Suprapubic skin (tissue), 4 donors: Measurements from ENCODE around the gene PTPRD. TPM values are rescaled to one million over a fixed set of nuclear protein-coding genes. Genes with fewer than 3 reads are reported as not detected.

Experiments
- DNase-seq, 2 donors: peaks; one replicate each; pipeline ENCODE4 v3.0.0-alpha.2; 2019; ENCODE audit warnings: low spot score in 2 of 2
- H3K27ac ChIP-seq: fragments of 200-600 bp; sonication (generic); one replicate; pipeline ENCODE4 v1.5.1; 2019
- H3K27me3 ChIP-seq: fragments of 200-600 bp; sonication (generic); one replicate; pipeline ENCODE4 v1.5.1; 2019
- H3K36me3 ChIP-seq: fragments of 200-600 bp; sonication (generic); one replicate; pipeline ENCODE4 v1.5.1; 2019
- H3K4me1 ChIP-seq: fragments of 200-600 bp; sonication (generic); one replicate; pipeline ENCODE4 v1.5.1; 2019
- H3K4me3 ChIP-seq: fragments of 200-600 bp; sonication (generic); one replicate; pipeline ENCODE4 v1.5.1; 2019; ENCODE audit warnings: mild to moderate bottlenecking
- H3K9me3 ChIP-seq: fragments of 200-600 bp; sonication (generic); one replicate; pipeline ENCODE4 v1.5.1; 2019
- EP300 ChIP-seq: sonication (generic); formaldehyde crosslinking; IDR thresholded peaks from one replicate; pipeline ENCODE4 v1.6.1; 2017; ENCODE audit warnings: antibody characterized with exemption
- POLR2A ChIP-seq, 2 donors: fragments of 450-650 bp; IDR thresholded peaks; one replicate each; pipeline ENCODE4 v1.6.1; 2017; ENCODE audit warnings: antibody characterized with exemption in 2 of 2, mild to moderate bottlenecking in 2 of 2, moderate library complexity in 2 of 2
- POLR2AphosphoS5 ChIP-seq, 3 donors: sonication (generic); formaldehyde crosslinking; IDR thresholded peaks; one replicate each; pipeline ENCODE4 v1.6.1; 2017; ENCODE audit warnings: antibody characterized with exemption in 3 of 3
- WGBS: methylation state at CpG from one replicate; pipeline ENCODE4 v1.1.5; 2018; 5-methylcytosine and 5-hydroxymethylcytosine counted together
- total RNA-seq, 4 donors: library from RNA; depleted of rRNA; stranded (reverse); fragments of >200 nt; gene quantifications; one replicate each; pipeline ENCODE4 v1.1.0, GENCODE V29; 2016
- TF ChIP-seq, protein P1 (sequence below), 2 donors: fragments of 200-600 bp in 1 of 2; fragments of 450-650 bp in 1 of 2; sonication (generic) in 1 of 2; IDR thresholded peaks; one replicate each; pipeline ENCODE4 v1.5.1; 2016 to 2019; ENCODE audit warnings: antibody characterized with exemption in 2 of 2, mild to moderate bottlenecking in 1 of 2, moderate library complexity in 1 of 2

The PTPRD gene
- total RNA-seq, 4 donors from 2014 or later, result 0.49 to 3.3 (median 2.5) TPM

DNA sequence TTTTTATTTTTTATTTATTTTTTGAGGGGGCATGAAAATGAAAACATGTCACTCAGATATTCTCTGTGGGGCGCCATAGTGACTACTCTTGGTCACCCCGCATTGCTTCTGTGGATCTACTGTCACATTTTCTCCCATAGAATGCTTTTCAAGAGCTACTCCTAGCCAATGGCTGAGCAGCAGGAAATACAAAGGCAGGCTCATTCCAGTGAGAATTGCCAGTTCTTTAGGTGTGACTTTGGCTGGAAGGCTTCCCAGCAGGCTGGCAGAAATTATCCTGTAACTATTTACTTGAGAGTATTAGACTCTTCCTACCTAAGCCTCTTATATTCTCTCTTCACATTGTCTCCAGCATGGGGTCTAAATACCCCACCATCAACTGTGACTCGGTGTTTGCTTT is 21.0 kb upstream of the PTPRD start:
- no peaks in the 10 kb centered on the region for H3K27me3 ChIP-seq
- 82% methylated on average over 3 of the region's 3 CpGs for WGBS

DNA sequence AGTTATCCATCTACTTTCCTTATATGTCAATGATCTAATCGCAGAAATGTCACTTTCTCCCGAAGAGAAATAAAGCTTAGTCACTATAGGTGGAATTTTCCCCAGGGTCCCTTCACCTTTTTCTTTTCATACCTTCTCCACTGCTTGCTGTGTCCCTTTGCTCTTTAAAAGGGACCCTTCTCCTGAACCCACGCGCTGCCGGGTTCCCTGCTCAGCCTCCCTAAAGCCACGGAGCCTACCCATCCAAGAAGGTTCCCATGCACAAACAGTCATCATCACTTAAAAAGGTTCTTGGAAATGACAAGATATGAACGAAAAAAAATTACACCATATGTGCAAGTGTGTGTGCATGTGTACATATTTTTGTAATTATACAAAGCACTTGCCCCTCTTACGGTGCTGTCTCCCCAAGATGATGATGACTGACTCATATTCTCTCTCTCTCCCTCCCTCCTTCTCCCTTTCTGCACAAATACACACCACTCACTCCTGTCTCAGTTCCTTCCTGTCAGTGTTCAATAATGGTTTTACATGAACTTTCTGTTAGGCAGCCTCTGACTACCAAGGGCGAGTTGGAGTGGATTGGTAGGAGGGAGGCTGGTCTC is 1.5 kb upstream of the PTPRD start:
- Histone ChIP-seq H3K27ac (no peak overlapping the region), H3K4me1 (peaks cover 15% of the 10 kb centered on the region), H3K27me3 (peaks cover 58% of the 10 kb centered on the region), H3K9me3 (no peaks in the 10 kb centered on the region), H3K36me3 (no peaks in the 10 kb centered on the region), H3K4me3 (no peak overlapping the region)
- WGBS, result 61% methylated on average over 9 of the region's 9 CpGs
- no peak for DNase-seq
- TF ChIP-seq EP300 (no peak), POLR2A (IDR thresholded peaks at IDR 0.05) (no peak)
- TF ChIP-seq, protein P1, sequence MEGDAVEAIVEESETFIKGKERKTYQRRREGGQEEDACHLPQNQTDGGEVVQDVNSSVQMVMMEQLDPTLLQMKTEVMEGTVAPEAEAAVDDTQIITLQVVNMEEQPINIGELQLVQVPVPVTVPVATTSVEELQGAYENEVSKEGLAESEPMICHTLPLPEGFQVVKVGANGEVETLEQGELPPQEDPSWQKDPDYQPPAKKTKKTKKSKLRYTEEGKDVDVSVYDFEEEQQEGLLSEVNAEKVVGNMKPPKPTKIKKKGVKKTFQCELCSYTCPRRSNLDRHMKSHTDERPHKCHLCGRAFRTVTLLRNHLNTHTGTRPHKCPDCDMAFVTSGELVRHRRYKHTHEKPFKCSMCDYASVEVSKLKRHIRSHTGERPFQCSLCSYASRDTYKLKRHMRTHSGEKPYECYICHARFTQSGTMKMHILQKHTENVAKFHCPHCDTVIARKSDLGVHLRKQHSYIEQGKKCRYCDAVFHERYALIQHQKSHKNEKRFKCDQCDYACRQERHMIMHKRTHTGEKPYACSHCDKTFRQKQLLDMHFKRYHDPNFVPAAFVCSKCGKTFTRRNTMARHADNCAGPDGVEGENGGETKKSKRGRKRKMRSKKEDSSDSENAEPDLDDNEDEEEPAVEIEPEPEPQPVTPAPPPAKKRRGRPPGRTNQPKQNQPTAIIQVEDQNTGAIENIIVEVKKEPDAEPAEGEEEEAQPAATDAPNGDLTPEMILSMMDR (IDR thresholded peaks at IDR 0.05), result no peak

More for the DNA sequence above, 21.0 kb upstream of the PTPRD start:
- no peak for DNase-seq
- TF ChIP-seq POLR2A (IDR thresholded peaks at IDR 0.05) (no peak), EP300 (no peak), POLR2AphosphoS5 (IDR thresholded peaks at IDR 0.05) (no peak)
- TF ChIP-seq, protein P1 (IDR thresholded peaks at IDR 0.05), result no peak
- no peaks in the 10 kb centered on the region for H3K9me3 ChIP-seq
- H3K4me3 ChIP-seq, result no peak overlapping the region
- no peaks in the 10 kb centered on the region for H3K4me1 ChIP-seq
- no peaks in the 10 kb centered on the region for H3K36me3 ChIP-seq
- no peak overlapping the region for H3K27ac ChIP-seq

DNA sequence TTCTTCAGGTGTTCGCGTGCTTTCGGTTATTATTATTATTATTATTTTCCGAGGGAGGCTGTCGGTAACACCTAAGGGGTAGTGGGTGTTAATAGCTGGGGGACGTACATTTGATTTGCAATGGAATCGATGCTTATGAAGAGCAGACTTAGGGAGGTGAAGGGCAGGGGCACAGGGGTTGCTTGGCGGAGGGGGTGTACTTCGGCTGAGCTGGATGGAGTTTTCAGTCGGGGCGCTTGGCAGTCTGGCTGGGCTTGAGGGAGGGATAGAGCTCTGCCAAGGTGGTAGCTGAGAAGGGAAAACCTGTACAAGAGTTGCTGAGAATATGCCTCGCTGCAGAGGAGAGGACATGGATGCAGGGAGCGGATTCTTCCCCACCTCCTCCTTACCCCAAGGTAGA is 617 bp upstream of the PTPRD start:
- no peak for DNase-seq
- H3K36me3 ChIP-seq, result no peaks in the 10 kb centered on the region
- peaks cover 15% of the 10 kb centered on the region for H3K4me1 ChIP-seq
- TF ChIP-seq POLR2AphosphoS5 (IDR thresholded peaks at IDR 0.05) (no peak), EP300 (no peak)
- H3K9me3 ChIP-seq, result no peaks in the 10 kb centered on the region
- no peak overlapping the region for H3K27ac ChIP-seq
- peaks cover 58% of the 10 kb centered on the region for H3K27me3 ChIP-seq
- 9% methylated on average over 13 of the region's 13 CpGs for WGBS
- H3K4me3 ChIP-seq, result peak overlapping the region; percentile 56

DNA sequence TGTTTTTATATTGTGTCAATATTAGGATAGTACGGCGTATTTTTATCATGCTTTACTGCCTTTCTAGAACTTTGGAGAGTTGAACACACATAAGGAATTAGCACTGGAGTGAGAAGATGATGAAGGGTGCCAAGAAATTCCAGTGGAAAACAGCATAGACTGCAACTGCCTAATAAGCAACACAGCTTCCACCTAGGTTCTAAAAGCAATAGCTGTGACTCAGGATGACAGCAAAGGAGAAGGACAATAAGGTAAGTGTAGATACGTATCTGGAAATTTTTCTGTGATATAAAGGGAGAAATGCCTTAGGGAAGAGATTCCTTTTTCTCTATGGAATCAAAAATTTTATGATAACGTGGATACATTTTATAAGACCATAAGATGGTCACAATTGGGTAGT is 7.4 kb downstream of the PTPRD start:
- WGBS, result 70% methylated on average over 4 of the region's 4 CpGs
- TF ChIP-seq EP300 (no peak), POLR2A (IDR thresholded peaks at IDR 0.05) (no peak), POLR2AphosphoS5 (IDR thresholded peaks at IDR 0.05) (no peak)
- TF ChIP-seq, protein P1 (IDR thresholded peaks at IDR 0.05), result no peak

DNA sequence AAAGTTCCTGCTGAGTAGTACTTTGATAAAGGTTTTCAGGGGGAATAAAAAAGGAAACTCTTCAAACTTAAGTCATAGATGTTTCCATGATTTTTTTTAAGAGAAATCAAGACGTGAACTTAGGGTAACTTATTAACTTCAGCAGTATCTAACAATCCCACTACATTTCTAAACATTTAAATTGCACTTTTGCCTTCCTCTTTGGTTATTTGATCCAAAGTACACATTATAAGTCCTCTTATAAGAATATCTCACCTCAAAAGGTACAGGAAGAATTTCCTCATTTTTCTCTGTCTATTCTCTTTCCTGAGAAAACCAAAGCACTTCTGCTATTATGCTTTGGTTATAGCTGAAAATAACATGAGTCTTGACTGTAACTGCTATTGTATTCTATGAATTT is 7.9 kb downstream of the PTPRD start:
- DNase-seq, result no peak
- H3K27me3 ChIP-seq, result peaks cover 6% of the 10 kb centered on the region
- no peaks in the 10 kb centered on the region for H3K4me1 ChIP-seq
- H3K36me3 ChIP-seq, result no peaks in the 10 kb centered on the region
- no peak overlapping the region for H3K4me3 ChIP-seq
- no peaks in the 10 kb centered on the region for H3K9me3 ChIP-seq
- WGBS, result 37% methylated on average over 1 of the region's 1 CpG
- TF ChIP-seq EP300 (no peak), POLR2A (IDR thresholded peaks at IDR 0.05) (no peak), POLR2AphosphoS5 (IDR thresholded peaks at IDR 0.05) (no peak)
- TF ChIP-seq, protein P1 (IDR thresholded peaks at IDR 0.05), result no peak
- no peak overlapping the region for H3K27ac ChIP-seq

More for the DNA sequence above, 7.4 kb downstream of the PTPRD start:
- Histone ChIP-seq H3K27ac (no peak overlapping the region), H3K4me3 (no peak overlapping the region), H3K27me3 (peaks cover 7% of the 10 kb centered on the region), H3K4me1 (no peaks in the 10 kb centered on the region), H3K9me3 (no peaks in the 10 kb centered on the region), H3K36me3 (no peaks in the 10 kb centered on the region)
- DNase-seq, result no peak

DNA sequence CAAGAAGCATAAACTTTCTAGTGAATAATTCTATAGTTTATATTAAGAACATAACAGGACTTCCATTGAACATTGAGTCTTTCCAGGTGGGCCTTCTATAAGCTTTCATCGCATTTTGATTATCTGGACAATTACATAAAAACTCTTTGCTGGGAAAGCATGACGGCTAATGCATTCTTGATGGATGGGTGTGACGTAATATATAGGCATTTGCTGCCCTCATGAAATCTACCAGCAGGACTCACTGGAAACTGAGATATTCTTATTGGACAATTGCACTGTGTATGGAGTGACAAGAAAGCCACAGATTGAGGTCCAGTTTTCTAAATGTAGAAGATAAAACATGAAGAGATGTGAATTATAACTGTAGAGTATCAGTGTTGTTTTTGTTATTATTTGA is 15.0 kb downstream of the PTPRD start:
- TF ChIP-seq, protein P1 (IDR thresholded peaks at IDR 0.05), result no peak
- no peak for TF ChIP-seq POLR2AphosphoS5 (IDR thresholded peaks at IDR 0.05)
- no peak for TF ChIP-seq POLR2A (IDR thresholded peaks at IDR 0.05)
- TF ChIP-seq EP300, result no peak
- 82% methylated on average over 3 of the region's 3 CpGs for WGBS
- no peak for DNase-seq

More for the DNA sequence above, 15.0 kb downstream of the PTPRD start:
- Histone ChIP-seq H3K4me1 (no peaks in the 10 kb centered on the region), H3K9me3 (no peaks in the 10 kb centered on the region), H3K4me3 (no peak overlapping the region), H3K36me3 (no peaks in the 10 kb centered on the region), H3K27me3 (no peaks in the 10 kb centered on the region), H3K27ac (no peak overlapping the region)
